ENCODE results near the gene NQO1. TPM values are rescaled to one million over a fixed set of nuclear protein-coding genes. Genes with fewer than 3 reads are reported as not detected.
"Not testable (repeated sequence)": the region's sequence is repeated elsewhere in the genome, so short reads cannot be mapped to it uniquely, and the experiment has no call there.

The NQO1 gene
- polyA plus RNA-seq, 1 experiment = 731 TPM

DNA sequence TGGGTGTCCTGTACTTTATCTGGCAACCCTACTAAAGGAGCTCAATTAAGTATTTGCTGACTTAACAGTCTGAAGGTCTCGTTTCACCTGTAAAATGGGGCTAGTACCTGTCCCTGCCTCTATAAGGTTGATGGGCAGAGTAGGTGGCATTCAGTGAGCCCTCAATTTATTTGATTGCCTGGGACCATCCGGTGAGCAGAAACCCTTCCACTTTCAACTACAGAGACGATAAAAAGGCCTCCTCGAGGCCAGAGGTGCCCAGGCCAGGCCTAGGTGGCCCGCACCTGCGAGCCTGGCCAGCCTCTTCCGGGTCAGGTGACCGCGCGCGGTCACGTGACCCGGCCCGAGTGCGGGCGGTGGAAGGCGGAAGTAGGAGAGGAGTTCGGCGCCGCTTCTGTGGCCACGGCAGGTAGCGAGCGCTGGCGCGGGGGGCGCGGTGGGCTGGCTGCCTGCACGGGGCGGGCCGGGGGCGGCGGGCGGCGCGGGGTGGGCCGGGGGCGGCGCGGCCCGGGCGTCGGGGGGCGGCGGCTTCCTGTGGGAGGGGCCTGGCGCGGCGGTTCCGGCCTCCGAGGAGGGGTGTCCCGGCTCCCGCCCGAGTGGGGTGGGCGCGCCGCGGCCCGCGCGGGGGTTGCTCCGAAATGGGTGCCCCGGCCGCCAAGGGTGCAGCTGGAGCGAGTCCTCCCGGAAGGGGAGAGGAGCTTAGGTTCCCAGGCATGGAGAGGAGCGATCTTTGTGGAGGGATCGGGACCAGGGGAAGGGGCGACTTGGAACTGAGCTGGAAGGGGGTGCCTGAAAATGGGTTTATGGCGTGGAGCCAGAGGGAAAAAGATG lies 35.8 kb upstream of the NQO1 start, which contains the start of gene WWP2:
TSS of gene WWP2 (plus strand) at position 350 of the 831 bp plus-strand sequence. CDS start 24,679 bp downstream, outside the sequence.
- ChIA-PET POLR2A (no interaction called here), CTCF (interaction anchor here (0.9 to 1.4 kb wide), 3 partner anchors 8 to 168 kb away, joined by 3 read pairs; partner anchors contain the start of gene NOB1)
- DNase-seq (ENCODE audit: low read depth) = no peak
- H3K27me3 ChIP-seq (ENCODE audit: control insufficient read depth, insufficient read depth, low read length) = no peaks in the 10 kb centered on the region
- TF ChIP-seq, protein P1, sequence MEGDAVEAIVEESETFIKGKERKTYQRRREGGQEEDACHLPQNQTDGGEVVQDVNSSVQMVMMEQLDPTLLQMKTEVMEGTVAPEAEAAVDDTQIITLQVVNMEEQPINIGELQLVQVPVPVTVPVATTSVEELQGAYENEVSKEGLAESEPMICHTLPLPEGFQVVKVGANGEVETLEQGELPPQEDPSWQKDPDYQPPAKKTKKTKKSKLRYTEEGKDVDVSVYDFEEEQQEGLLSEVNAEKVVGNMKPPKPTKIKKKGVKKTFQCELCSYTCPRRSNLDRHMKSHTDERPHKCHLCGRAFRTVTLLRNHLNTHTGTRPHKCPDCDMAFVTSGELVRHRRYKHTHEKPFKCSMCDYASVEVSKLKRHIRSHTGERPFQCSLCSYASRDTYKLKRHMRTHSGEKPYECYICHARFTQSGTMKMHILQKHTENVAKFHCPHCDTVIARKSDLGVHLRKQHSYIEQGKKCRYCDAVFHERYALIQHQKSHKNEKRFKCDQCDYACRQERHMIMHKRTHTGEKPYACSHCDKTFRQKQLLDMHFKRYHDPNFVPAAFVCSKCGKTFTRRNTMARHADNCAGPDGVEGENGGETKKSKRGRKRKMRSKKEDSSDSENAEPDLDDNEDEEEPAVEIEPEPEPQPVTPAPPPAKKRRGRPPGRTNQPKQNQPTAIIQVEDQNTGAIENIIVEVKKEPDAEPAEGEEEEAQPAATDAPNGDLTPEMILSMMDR (IDR thresholded peaks at IDR 0.05; ENCODE audit: insufficient read depth, low read depth, low read length) = no peak
- no peaks in the 10 kb centered on the region for H3K36me3 ChIP-seq (ENCODE audit: control insufficient read depth, insufficient read depth, low read length)
- peak within 1 kb of the TSS; percentile 60 for H3K4me3 ChIP-seq (ENCODE audit: low read depth, low read length)

DNA sequence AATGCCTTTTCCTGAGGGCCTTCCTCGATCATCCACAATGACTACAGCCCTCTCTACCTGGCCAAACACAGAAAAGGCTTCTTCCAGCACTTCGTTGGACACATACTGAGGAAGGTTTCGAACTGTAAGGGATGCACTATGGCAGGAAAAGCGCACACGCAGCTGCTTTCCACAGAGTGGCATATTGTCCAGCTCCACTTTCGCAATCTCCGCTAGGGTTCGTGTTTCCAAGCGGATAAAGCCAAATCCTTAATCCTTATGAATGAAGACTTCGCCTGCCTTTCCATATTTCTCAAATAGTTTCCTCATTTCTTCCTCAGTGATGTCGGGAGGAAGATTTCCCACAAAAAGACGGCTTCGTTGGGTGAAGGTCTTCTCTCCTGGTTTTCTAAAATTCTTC lies 31.0 kb upstream of the NQO1 start:
- CTCF ChIA-PET = interaction anchor here (0.8 to 1.7 kb wide), 3 partner anchors 48 to 361 kb away, joined by 3 to 7 read pairs (median 4); no protein-coding TSS in a partner anchor
- POLR2A ChIA-PET; H3K36me3 ChIP-seq (ENCODE audit: control insufficient read depth, insufficient read depth, low read length); H3K4me3 ChIP-seq (ENCODE audit: low read depth, low read length); DNase-seq (ENCODE audit: low read depth); H3K27me3 ChIP-seq (ENCODE audit: control insufficient read depth, insufficient read depth, low read length): not testable (repeated sequence)

DNA sequence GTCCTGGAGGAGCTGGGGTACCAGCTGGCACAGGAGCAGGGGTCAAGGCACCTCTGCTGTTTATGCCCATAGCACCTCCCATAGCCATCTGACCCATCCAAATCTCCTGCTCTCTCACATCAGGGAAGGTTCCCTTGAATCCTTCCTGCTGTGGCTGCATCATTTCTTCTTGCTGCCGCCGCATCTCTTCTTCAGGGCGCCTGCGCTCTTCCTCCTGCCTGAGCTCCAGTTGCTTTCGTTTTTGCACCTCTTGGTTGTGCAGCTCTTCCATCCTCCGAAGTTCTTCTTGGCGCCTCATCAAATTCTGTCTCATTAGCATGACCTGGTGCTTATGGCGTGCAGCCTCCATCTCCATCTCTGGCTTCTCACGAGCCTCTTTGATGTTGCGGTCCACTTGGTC lies 30.3 kb upstream of the NQO1 start:
- CTCF ChIA-PET = interaction anchor here (0.7 to 1.1 kb wide), 2 partner anchors 40 to 53 kb away, joined by 4 to 5 read pairs; no protein-coding TSS in a partner anchor
- TF ChIP-seq, protein P1 (IDR thresholded peaks at IDR 0.05; ENCODE audit: insufficient read depth, low read depth, low read length) = no peak
- Histone ChIP-seq H3K4me3 (ENCODE audit: low read depth, low read length) (no peak overlapping the region), H3K36me3 (ENCODE audit: control insufficient read depth, insufficient read depth, low read length) (no peaks in the 10 kb centered on the region; the same call in 1 of the 2 replicates), H3K27me3 (ENCODE audit: control insufficient read depth, insufficient read depth, low read length) (no peaks in the 10 kb centered on the region)
- POLR2A ChIA-PET = no interaction called here
- DNase-seq (ENCODE audit: low read depth) = no peak

DNA sequence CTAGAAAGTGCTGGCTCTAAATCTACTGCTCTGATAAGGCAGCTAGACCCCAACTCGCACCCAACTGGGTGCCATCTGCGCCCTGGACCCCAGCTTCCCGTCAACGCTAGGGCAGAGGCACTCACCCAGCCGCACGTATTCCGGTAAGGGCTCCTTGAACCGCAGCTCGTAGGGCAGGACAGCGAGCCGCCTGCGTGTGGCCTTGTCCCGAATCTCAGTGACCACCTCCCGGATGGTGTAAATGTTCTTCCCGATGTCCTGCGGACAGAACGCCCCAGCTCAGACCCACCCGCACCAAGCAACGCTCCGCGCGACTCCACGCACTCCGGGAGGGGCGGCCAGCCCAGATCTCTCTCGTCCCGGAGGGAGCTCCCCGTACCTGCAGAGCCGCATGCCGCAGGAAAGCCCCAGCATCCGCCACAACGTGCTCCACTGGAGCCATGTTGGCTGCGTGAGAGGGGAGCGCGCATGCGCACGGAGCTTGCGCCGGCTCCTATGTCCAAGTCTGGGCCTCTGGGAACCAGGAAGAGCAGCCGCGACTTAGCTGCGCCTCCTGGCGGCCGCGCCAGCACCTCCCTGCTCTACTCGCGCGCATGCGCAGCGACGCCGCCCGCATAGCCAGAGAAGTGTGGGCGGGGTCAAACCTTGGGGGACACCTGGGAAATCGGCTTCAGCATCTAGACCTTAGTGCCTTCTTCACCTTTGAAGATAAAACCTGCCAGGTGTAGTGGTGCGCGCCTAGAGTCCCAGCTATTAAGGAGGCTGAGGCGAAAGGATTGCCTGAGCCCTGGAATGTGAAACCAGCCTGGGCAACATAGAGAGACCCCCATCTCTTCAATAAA lies 28.3 kb upstream of the NQO1 start, which contains the start of gene NOB1:
TSS of gene NOB1 (minus strand) at position 458 of the 842 bp plus-strand sequence. CDS start at position 442, 16 bp downstream.
- ChIA-PET POLR2A (interaction anchor here (0.6 kb wide), 2 partner anchors 20 to 359 kb away, joined by 3 to 5 read pairs; no protein-coding TSS in a partner anchor), CTCF (interaction anchor here (0.7 to 2.7 kb wide), 29 partner anchors 8 to 449 kb away, joined by 3 to 53 read pairs (median 4); partner anchors contain the start of genes NQO1 and PDF)
- Histone ChIP-seq H3K36me3 (ENCODE audit: control insufficient read depth, insufficient read depth, low read length) (peaks cover 3% of the 10 kb centered on the region; the same call in 1 of the 2 replicates), H3K4me3 (ENCODE audit: low read depth, low read length) (peak within 1 kb of the TSS; percentile 65), H3K27me3 (ENCODE audit: control insufficient read depth, insufficient read depth, low read length) (no peaks in the 10 kb centered on the region)
- TF ChIP-seq, protein P1 (IDR thresholded peaks at IDR 0.05; ENCODE audit: insufficient read depth, low read depth, low read length) = peak; percentile 100
- peak; percentile 77 for DNase-seq (ENCODE audit: low read depth)

DNA sequence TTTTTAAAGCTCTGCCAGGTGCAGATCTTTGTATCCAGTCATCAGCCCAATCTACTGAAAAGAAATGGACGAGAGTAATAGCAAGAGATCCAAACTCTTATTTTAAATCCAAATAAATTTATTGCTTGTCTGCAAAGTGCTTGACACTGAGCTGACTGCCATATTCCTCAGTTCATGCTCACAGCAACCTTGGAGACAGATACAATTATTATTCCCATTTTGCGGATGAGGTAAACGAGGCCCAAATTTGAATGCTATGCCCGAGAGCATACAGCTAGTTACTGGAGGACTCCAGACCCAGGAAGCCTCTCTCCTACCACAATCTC lies 27.7 kb upstream of the NQO1 start:
- peak overlapping the region; percentile 65 for H3K4me3 ChIP-seq (ENCODE audit: low read depth, low read length)
- POLR2A ChIA-PET = no interaction called here
- TF ChIP-seq, protein P1 (IDR thresholded peaks at IDR 0.05; ENCODE audit: insufficient read depth, low read depth, low read length) = no peak
- H3K36me3 ChIP-seq (ENCODE audit: control insufficient read depth, insufficient read depth, low read length) = peaks cover 4% of the 10 kb centered on the region
- CTCF ChIA-PET = interaction anchor here (0.7 to 2.7 kb wide), 27 partner anchors 9 to 444 kb away, joined by 3 to 53 read pairs (median 4); partner anchors contain the start of genes NQO1 and PDF
- no peak for DNase-seq (ENCODE audit: low read depth)
- no peaks in the 10 kb centered on the region for H3K27me3 ChIP-seq (ENCODE audit: control insufficient read depth, insufficient read depth, low read length)
